Trophoblast cell (in vitro differentiated cells and primary cell): ENCODE measurements around the gene CXXC5.

Experiments used
- DNase-seq, 2 donors: peaks; one replicate each; pipeline ENCODE4 v3.0.0-alpha.2; 2016
- H2AFZ ChIP-seq: 2 replicates; pipeline ENCODE4 v1.6.1; 2013; ENCODE audit warnings: low read length, moderate library complexity, mild to moderate bottlenecking; ENCODE audit not compliant: insufficient read depth, poor library complexity
- H2AK5ac ChIP-seq: 2 replicates; pipeline ENCODE4 v1.6.1; 2013; ENCODE audit warnings: mild to moderate bottlenecking, low read length
- H2BK120ac ChIP-seq: 2 replicates; pipeline ENCODE4 v1.6.1; 2013; ENCODE audit warnings: low read length, mild to moderate bottlenecking, moderate library complexity; ENCODE audit not compliant: insufficient read depth, poor library complexity
- H2BK12ac ChIP-seq: 2 replicates; pipeline ENCODE4 v1.6.1; 2013; ENCODE audit warnings: mild to moderate bottlenecking, low read length, moderate library complexity
- H2BK5ac ChIP-seq: 2 replicates; pipeline ENCODE4 v1.6.1; 2013; ENCODE audit warnings: low read length, low read depth, moderate library complexity, mild to moderate bottlenecking; ENCODE audit not compliant: poor library complexity
- H3K14ac ChIP-seq: 2 replicates; pipeline ENCODE4 v1.6.1; 2013; ENCODE audit warnings: mild to moderate bottlenecking, low read length
- H3K18ac ChIP-seq: 2 replicates; pipeline ENCODE4 v1.6.1; 2013; ENCODE audit warnings: mild to moderate bottlenecking, low read length
- H3K23ac ChIP-seq: 2 replicates; pipeline ENCODE4 v1.6.1; 2013; ENCODE audit warnings: low read length
- H3K27ac ChIP-seq: 2 replicates; pipeline ENCODE4 v1.5.1; 2013; ENCODE audit warnings: low read depth, mild to moderate bottlenecking, inconsistent platforms, low read length, moderate library complexity
- H3K27me3 ChIP-seq: 2 replicates; pipeline ENCODE4 v1.6.1; 2013; ENCODE audit warnings: inconsistent platforms, mild to moderate bottlenecking, low read length, moderate library complexity; ENCODE audit not compliant: insufficient read depth
- H3K36me3 ChIP-seq, 2 experiments: 1 replicate in 1 of 2; 2 replicates in 1 of 2; pipeline ENCODE4 v1.6.1; 2013; ENCODE audit warnings: low read length in 2 of 2, mild to moderate bottlenecking in 2 of 2, moderate library complexity in 1 of 2; ENCODE audit not compliant: insufficient read depth in 2 of 2, control insufficient read depth in 1 of 2
- H3K4ac ChIP-seq: 2 replicates; pipeline ENCODE4 v1.6.1; 2013; ENCODE audit warnings: low read depth, mild to moderate bottlenecking, low read length, moderate library complexity
- H3K4me1 ChIP-seq, 2 experiments: 1 replicate in 1 of 2; 2 replicates in 1 of 2; pipeline ENCODE4 v1.6.1; 2013; ENCODE audit warnings: low read length in 2 of 2, mild to moderate bottlenecking in 2 of 2, moderate library complexity in 1 of 2; ENCODE audit not compliant: insufficient read depth in 2 of 2, control insufficient read depth in 1 of 2
- H3K4me2 ChIP-seq: 2 replicates; pipeline ENCODE4 v1.6.1; 2013; ENCODE audit warnings: inconsistent platforms, mild to moderate bottlenecking, low read length, moderate library complexity
- H3K4me3 ChIP-seq: 2 replicates; pipeline ENCODE4 v1.5.1; 2013; ENCODE audit warnings: mild to moderate bottlenecking, low read depth, low read length, inconsistent platforms
- H3K79me1 ChIP-seq: one replicate; pipeline ENCODE4 v1.6.1; 2013; ENCODE audit warnings: low read length
- H3K79me2 ChIP-seq: 2 replicates; pipeline ENCODE4 v1.6.1; 2013; ENCODE audit warnings: low read length, mild to moderate bottlenecking; ENCODE audit not compliant: control insufficient read depth, insufficient read depth, poor library complexity
- H3K9ac ChIP-seq: 2 replicates; pipeline ENCODE4 v1.6.1; 2013; ENCODE audit warnings: mild to moderate bottlenecking, low read length
- H3K9me3 ChIP-seq: 2 replicates; pipeline ENCODE4 v1.6.1; 2013; ENCODE audit warnings: low read depth, mild to moderate bottlenecking, control low read depth, inconsistent platforms, low read length; ENCODE audit not compliant: insufficient read depth
- H4K12ac ChIP-seq: 2 replicates; pipeline ENCODE4 v1.6.1; 2013; ENCODE audit warnings: low read depth, mild to moderate bottlenecking, low read length, moderate library complexity
- H4K8ac ChIP-seq: 2 replicates; pipeline ENCODE4 v1.6.1; 2013; ENCODE audit warnings: low read depth, mild to moderate bottlenecking, low read length, moderate library complexity
- H4K91ac ChIP-seq: one replicate; pipeline ENCODE4 v1.6.1; 2013; ENCODE audit warnings: low read depth, mild to moderate bottlenecking, low read length, moderate library complexity
- WGBS: extraction: QIAGEN DNeasy Blood & Tissue Kit; methylation state at CpG from one replicate; pipeline ENCODE4 v1.1.7; 2013; ENCODE audit warnings: missing lambda C conversion rate; ENCODE audit not compliant: insufficient read length, insufficient coverage; ENCODE audit errors: extremely low coverage; 5-methylcytosine and 5-hydroxymethylcytosine counted together

CXXC5 gene

GRCh38 chr5:139708434-139708861 lies 60.3 kb downstream of the CXXC5 start:
- Histone ChIP-seq H3K9me3 (peaks cover 2% of the 10 kb centered on the region), H3K27ac (peak overlapping the region; percentile 93), H3K4ac (peak overlapping the region; percentile 94), H2BK5ac (peak overlapping the region; percentile 88), H3K4me1 (peaks cover 34 to 52% of the 10 kb centered on the region in 2 experiments), H3K4me2 (peak overlapping the region; percentile 24), H3K18ac (peak overlapping the region; percentile 85), H4K91ac (peak overlapping the region; percentile 100), H4K8ac (peak overlapping the region; percentile 80), H3K79me2 (peaks cover 10% of the 10 kb centered on the region), H3K9ac (no peak overlapping the region), H4K12ac (peak overlapping the region; percentile 2), H3K79me1 (peaks cover 65% of the 10 kb centered on the region), H2BK12ac (peak overlapping the region; percentile 93), H3K14ac (peak overlapping the region; percentile 93), H2AK5ac (peak overlapping the region; percentile 97), H3K27me3 (peaks cover 3% of the 10 kb centered on the region), H3K4me3 (no peak overlapping the region), H3K36me3 (no peaks in the 10 kb centered on the region), H3K23ac (no peak overlapping the region), H2BK120ac (peak overlapping the region; percentile 99), H2AFZ (no peak overlapping the region)
- no peak for DNase-seq
- no CpG with 5 or more reads among the region's 4 CpGs for WGBS

GRCh38 chr5:139708877-139709581 lies 60.9 kb downstream of the CXXC5 start:
- Histone ChIP-seq H3K27ac (peak overlapping the region; percentile 93), H3K4me2 (peak overlapping the region; percentile 55), H3K36me3 (no peaks in the 10 kb centered on the region), H4K8ac (peak overlapping the region; percentile 80), H3K79me2 (peaks cover 10% of the 10 kb centered on the region), H3K4ac (peak overlapping the region; percentile 94), H3K4me1 (peaks cover 34 to 52% of the 10 kb centered on the region in 2 experiments), H3K18ac (peak overlapping the region; percentile 85), H3K79me1 (peaks cover 62% of the 10 kb centered on the region), H3K4me3 (no peak overlapping the region), H3K27me3 (peaks cover 3% of the 10 kb centered on the region), H2BK120ac (peak overlapping the region; percentile 99), H3K23ac (no peak overlapping the region), H3K9ac (no peak overlapping the region), H2BK12ac (peak overlapping the region; percentile 93), H3K14ac (peak overlapping the region; percentile 93), H4K12ac (peak overlapping the region; percentile 49), H2AFZ (no peak overlapping the region), H3K9me3 (peaks cover 2% of the 10 kb centered on the region), H4K91ac (peak overlapping the region; percentile 100), H2AK5ac (peak overlapping the region; percentile 97), H2BK5ac (peak overlapping the region; percentile 88)
- WGBS = no CpG with 5 or more reads among the region's 44 CpGs
- peak in 1 of 2 donors; percentile 47 for DNase-seq

GRCh38 chr5:139709582-139710318 lies 61.6 kb downstream of the CXXC5 start:
- Histone ChIP-seq H4K91ac (peak overlapping the region; percentile 97), H3K79me2 (peaks cover 10% of the 10 kb centered on the region), H2AK5ac (peak overlapping the region; percentile 45), H3K14ac (peak overlapping the region; percentile 83), H3K4me1 (peaks cover 34 to 52% of the 10 kb centered on the region in 2 experiments), H3K9ac (no peak overlapping the region), H3K9me3 (peaks cover 2% of the 10 kb centered on the region), H4K12ac (peak overlapping the region; percentile 49), H3K27ac (peak overlapping the region; percentile 93), H3K4ac (peak overlapping the region; percentile 59), H3K4me2 (peak overlapping the region; percentile 78), H2BK120ac (peak overlapping the region; percentile 96), H3K27me3 (peaks cover 3% of the 10 kb centered on the region), H3K4me3 (no peak overlapping the region), H2BK5ac (peak overlapping the region; percentile 87), H4K8ac (peak overlapping the region; percentile 91), H3K36me3 (no peaks in the 10 kb centered on the region), H2BK12ac (peak overlapping the region; percentile 77), H2AFZ (no peak overlapping the region), H3K23ac (no peak overlapping the region), H3K79me1 (peaks cover 62% of the 10 kb centered on the region), H3K18ac (peak overlapping the region; percentile 71)
- no peak for DNase-seq
- WGBS = no CpG with 5 or more reads among the region's 56 CpGs

GRCh38 chr5:139710319-139711066 lies 62.3 kb downstream of the CXXC5 start:
- Histone ChIP-seq H3K9ac (peak overlapping the region; percentile 63), H2BK5ac (peak overlapping the region; percentile 87), H3K4me2 (peak overlapping the region; percentile 78), H2AK5ac (peak overlapping the region; percentile 84), H3K23ac (no peak overlapping the region), H3K14ac (peak overlapping the region; percentile 83), H4K91ac (peak overlapping the region; percentile 97), H3K27me3 (peaks cover 3% of the 10 kb centered on the region), H3K27ac (peak overlapping the region; percentile 93), H3K79me2 (peaks cover 10% of the 10 kb centered on the region), H3K4me3 (peak overlapping the region; percentile 58), H2BK12ac (peak overlapping the region; percentile 87), H3K36me3 (no peaks in the 10 kb centered on the region), H3K79me1 (peaks cover 57% of the 10 kb centered on the region), H3K9me3 (peaks cover 2% of the 10 kb centered on the region), H2AFZ (peak overlapping the region; percentile 67), H4K8ac (peak overlapping the region; percentile 91), H3K4ac (peak overlapping the region; percentile 35), H3K18ac (peak overlapping the region; percentile 96), H4K12ac (peak overlapping the region; percentile 71), H2BK120ac (peak overlapping the region; percentile 96), H3K4me1 (peaks cover 33 to 51% of the 10 kb centered on the region in 2 experiments)
- peak in 1 of 2 donors; percentile 37 for DNase-seq
- WGBS = no CpG with 5 or more reads among the region's 60 CpGs
